ENCODE results near the gene MPDU1. TPM values are rescaled to one million over a fixed set of nuclear protein-coding genes. Genes with fewer than 3 reads are reported as not detected.
A peak's percentile ranks its signal among the peaks of the same experiment; 100 is the strongest.

The MPDU1 gene
- total and polyA plus RNA-seq, 2 of the 4 experiments (the other 2 are of a cell fraction), result 135 to 149 TPM

- BruUV-seq (replicated peaks), result no TSS peak
- Histone ChIP-seq H3K36me3 (ENCODE audit: control insufficient read depth, insufficient read depth, low read length) (peaks cover 21% of the 10 kb centered on the region), H3K79me1 (ENCODE audit: low read depth in 1 of 2, low read length in 2 of 2) (peaks cover 21 to 84% of the 10 kb centered on the region in 2 experiments), H2AK5ac (ENCODE audit: low read depth, low read length) (peak overlapping the region; percentile 76), H3K9me1 (ENCODE audit: insufficient read depth, low read length) (peaks cover 18% of the 10 kb centered on the region), H3K27me3 (ENCODE audit: control insufficient read depth, insufficient read depth, low read length) (no peaks in the 10 kb centered on the region), H2BK20ac (ENCODE audit: low read depth, low read length) (0 out of 2 replicates have a peak overlapping the region, but pooled peaks have one; percentile 5), H2AK9ac (replicated peaks; ENCODE audit: low read depth, low read length, poor library complexity) (peak overlapping the region; percentile 96), H4K8ac (ENCODE audit: low read depth in 2 of 2, low read length in 2 of 2) (peak overlapping the region; percentile 48 to 87; a peak in 3 of 4 replicates), H3K23ac (ENCODE audit: low read depth, low read length) (peak overlapping the region; percentile 88), H3K27ac (ENCODE audit: insufficient read depth, low read length) (peak overlapping the region; percentile 82), H2AFZ (replicated peaks; ENCODE audit: low read length, poor library complexity) (peak overlapping the region; percentile 73), H3K14ac (replicated peaks; ENCODE audit: low read depth, low read length) (peak overlapping the region; percentile 78), H3K4me1 (ENCODE audit: control insufficient read depth, insufficient read depth, low read length) (peaks cover 45% of the 10 kb centered on the region), H3K4me3 (ENCODE audit: insufficient read depth, low read depth, low read length) (no peak overlapping the region), H2BK15ac (ENCODE audit: low read depth, low read length) (peak overlapping the region; percentile 64; the same call in 2 of the 3 replicates), H2BK5ac (ENCODE audit: low read depth, low read length, poor library complexity, severe bottlenecking) (peak overlapping the region; percentile 84), H3K4ac (ENCODE audit: low read depth, low read length) (peak overlapping the region; percentile 90), H3K56ac (ENCODE audit: extremely low read depth, insufficient read depth, low read length) (peak overlapping the region; percentile 60; the same call in 1 of the 2 replicates), H4K91ac (ENCODE audit: insufficient read depth, low read depth, low read length) (peak overlapping the region; percentile 51), H4K20me1 (ENCODE audit: insufficient read depth, low read length) (peaks cover 15% of the 10 kb centered on the region), H4K5ac (ENCODE audit: low read depth, low read length) (peak overlapping the region; percentile 35), H3K18ac (ENCODE audit: low read depth, low read length) (peak overlapping the region; percentile 32; the same call in 1 of the 2 replicates), H3K9me3 (ENCODE audit: control insufficient read depth, insufficient read depth, low read length) (no peaks in the 10 kb centered on the region), H3K4me2 (ENCODE audit: low read depth, low read length) (peak overlapping the region; percentile 26), H2BK120ac (ENCODE audit: low read depth, low read length) (peak overlapping the region; percentile 35), H3K9ac (ENCODE audit: low read depth, low read length) (peak overlapping the region; percentile 13; the same call in 1 of the 2 replicates)
- ATAC-seq (ENCODE audit: low read depth) (no peak), DNase-seq (no peak)
- CTCF ChIA-PET, result interaction anchor here (0.5 to 0.9 kb wide), 3 partner anchors 26 to 225 kb away, joined by 3 to 4 read pairs (median 3); no protein-coding TSS in a partner anchor
- in situ Hi-C loops (cut with MboI; ENCODE audit: low sequenced_read_pairs) (no loop called here), dilution Hi-C loops (cut with HindIII; ENCODE audit: low sequenced_read_pairs, unreplicated experiment) (no loop called here), intact Hi-C loops (cut with micrococcal nuclease) (loop anchor here (1.0 kb wide), 1 partner anchor 101 kb away; the partner anchor contains the start of gene WRAP53)
- POLR2A ChIA-PET (ENCODE audit: unreplicated experiment), result interaction anchor here (1.4 kb wide), 1 partner anchor 10 kb away, joined by 4 read pairs; no protein-coding TSS in a partner anchor
- WGBS, 2 experiments (ENCODE audit: extremely low coverage in 2 of 2, insufficient read length in 1 of 2), result 100% methylated on average over 1 of the region's 9 CpGs; no CpG with 5 or more reads in 1 of the 2 experiments
- TF ChIP-seq RCOR1 (IDR thresholded peaks at IDR 0.05; ENCODE audit: insufficient replicate concordance, low read length), result no peak
- TF ChIP-seq RAD21 (IDR thresholded peaks at IDR 0.05; ENCODE audit: low read length), result no peak
- TF ChIP-seq CHD1 (IDR thresholded peaks at IDR 0.05; ENCODE audit: low read depth, low read length), result no peak
- no peak for TF ChIP-seq USF2 (IDR thresholded peaks at IDR 0.05; ENCODE audit: low read depth, low read length)
- no peak for TF ChIP-seq MAZ (IDR thresholded peaks at IDR 0.05; ENCODE audit: borderline replicate concordance, low read depth, low read length)
- no peak for TF ChIP-seq BHLHE40 (IDR thresholded peaks at IDR 0.05; ENCODE audit: low read depth, low read length)
- no peak for TF ChIP-seq MXI1 (IDR thresholded peaks at IDR 0.05; ENCODE audit: borderline replicate concordance, low read depth, low read length)
- TF ChIP-seq ELK1 (IDR thresholded peaks at IDR 0.05; ENCODE audit: borderline replicate concordance, low read depth, low read length), result no peak
- no peak for TF ChIP-seq CTCF (conservative IDR thresholded peaks at IDR 0.05; ENCODE audit: low read depth, low read length)
- TF ChIP-seq MAFK (IDR thresholded peaks at IDR 0.05; ENCODE audit: low read depth, low read length), result no peak
- no peak for TF ChIP-seq SMC3 (IDR thresholded peaks at IDR 0.05; ENCODE audit: low read depth, low read length)
- TF ChIP-seq RFX5 (IDR thresholded peaks at IDR 0.05; ENCODE audit: low read depth, low read length), result no peak
- no peak for TF ChIP-seq FOS (IDR thresholded peaks at IDR 0.05; ENCODE audit: low read depth, low read length)
Observed at GRCh38 chr17:7586673-7587419, 3.2 kb downstream of the MPDU1 start.

Data from IMR-90 (cell line).